Upper lobe of left lung (tissue), 4 donors: ENCODE results near the gene TLR3.

Experiments used
- POLR2A ChIP-seq, 4 donors: fragments of 450-650 bp; IDR thresholded peaks; one replicate each; pipeline ENCODE4 v1.5.1; 2016 to 2017; ENCODE audit warnings: antibody characterized with exemption in 4 of 4, mild to moderate bottlenecking in 2 of 4
- TF ChIP-seq, protein P1 (sequence below), 6 experiments: fragments of 450-650 bp in 4 of 6; fragments of 200-600 bp in 2 of 6; sonication (generic) in 2 of 6; IDR thresholded peaks; one replicate each; pipeline ENCODE4 v1.5.1; 2016 to 2019; ENCODE audit warnings: antibody characterized with exemption in 6 of 6

DNA sequence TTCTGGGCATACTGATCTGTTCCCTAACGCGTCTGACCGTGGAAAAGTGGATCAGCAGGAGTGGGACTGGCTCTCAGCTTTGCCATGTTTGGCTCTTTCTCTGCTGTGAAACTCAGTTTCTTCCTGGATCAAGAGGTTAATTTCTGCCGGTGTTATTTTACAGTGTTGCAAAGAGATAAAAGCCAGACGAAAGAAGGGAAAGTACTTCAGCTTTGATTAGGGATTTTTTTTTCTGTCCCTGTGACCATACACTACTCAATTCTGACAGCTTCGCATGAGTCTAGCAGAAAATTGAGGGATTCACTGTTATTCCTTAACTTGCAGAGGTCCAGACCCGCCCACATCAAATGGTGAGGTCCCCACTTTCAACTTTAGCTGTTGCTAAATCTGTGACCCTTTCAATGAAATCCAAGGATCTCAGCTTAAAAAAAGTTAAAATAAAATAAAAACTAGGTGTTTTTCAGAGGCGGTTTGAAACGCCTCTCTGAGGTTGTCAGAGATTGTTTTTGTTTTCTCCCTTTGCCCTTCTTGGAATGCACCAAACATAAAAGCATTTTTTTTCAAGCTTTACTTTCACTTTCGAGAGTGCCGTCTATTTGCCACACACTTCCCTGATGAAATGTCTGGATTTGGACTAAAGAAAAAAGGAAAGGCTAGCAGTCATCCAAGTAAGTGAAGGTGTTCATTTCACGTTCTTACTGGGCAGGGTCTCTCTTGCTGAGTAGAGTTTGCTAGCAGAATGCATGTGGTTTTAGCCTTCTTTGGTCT, at the start of gene TLR3:
- TF ChIP-seq, protein P1, sequence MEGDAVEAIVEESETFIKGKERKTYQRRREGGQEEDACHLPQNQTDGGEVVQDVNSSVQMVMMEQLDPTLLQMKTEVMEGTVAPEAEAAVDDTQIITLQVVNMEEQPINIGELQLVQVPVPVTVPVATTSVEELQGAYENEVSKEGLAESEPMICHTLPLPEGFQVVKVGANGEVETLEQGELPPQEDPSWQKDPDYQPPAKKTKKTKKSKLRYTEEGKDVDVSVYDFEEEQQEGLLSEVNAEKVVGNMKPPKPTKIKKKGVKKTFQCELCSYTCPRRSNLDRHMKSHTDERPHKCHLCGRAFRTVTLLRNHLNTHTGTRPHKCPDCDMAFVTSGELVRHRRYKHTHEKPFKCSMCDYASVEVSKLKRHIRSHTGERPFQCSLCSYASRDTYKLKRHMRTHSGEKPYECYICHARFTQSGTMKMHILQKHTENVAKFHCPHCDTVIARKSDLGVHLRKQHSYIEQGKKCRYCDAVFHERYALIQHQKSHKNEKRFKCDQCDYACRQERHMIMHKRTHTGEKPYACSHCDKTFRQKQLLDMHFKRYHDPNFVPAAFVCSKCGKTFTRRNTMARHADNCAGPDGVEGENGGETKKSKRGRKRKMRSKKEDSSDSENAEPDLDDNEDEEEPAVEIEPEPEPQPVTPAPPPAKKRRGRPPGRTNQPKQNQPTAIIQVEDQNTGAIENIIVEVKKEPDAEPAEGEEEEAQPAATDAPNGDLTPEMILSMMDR (IDR thresholded peaks at IDR 0.05) = no peak
- TF ChIP-seq POLR2A (IDR thresholded peaks at IDR 0.05) = peak in 1 of 4 donors; percentile 28
